Measurements from ENCODE around the gene IL27RA.

The IL27RA gene

DNA sequence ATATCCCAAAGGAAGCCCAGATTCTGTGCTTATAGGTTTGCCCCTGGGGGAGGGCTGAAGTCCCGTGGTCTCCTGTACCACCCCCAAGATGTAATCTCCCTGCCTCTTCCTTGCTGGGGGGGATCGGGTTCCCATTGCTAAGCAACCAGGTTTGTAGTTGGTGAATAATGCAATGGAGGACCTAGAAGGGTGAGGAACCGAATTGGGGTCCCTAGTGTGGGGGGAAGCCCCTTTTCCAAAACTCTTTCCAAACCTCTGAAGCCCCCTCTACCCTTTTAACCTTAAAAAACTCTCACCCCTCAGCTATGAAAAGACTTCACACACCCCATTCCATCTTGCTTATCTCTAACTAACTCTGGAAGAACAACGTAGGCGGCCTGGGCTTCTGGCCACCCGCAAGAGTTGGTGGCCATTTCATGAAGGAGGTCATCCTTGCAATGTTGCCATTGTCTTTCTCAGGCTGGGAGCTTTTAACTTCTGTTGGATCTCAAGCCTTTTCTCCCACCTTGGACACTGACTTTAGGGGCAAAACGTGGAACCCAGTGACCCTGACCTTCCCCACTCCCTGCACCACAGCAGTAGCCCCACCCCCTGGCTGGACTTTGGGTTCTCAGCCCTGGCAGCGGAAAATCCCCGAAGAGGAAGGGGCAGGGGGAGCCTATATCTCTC is 29.7 kb downstream of the IL27RA start:
- DNase-seq: no peak

DNA sequence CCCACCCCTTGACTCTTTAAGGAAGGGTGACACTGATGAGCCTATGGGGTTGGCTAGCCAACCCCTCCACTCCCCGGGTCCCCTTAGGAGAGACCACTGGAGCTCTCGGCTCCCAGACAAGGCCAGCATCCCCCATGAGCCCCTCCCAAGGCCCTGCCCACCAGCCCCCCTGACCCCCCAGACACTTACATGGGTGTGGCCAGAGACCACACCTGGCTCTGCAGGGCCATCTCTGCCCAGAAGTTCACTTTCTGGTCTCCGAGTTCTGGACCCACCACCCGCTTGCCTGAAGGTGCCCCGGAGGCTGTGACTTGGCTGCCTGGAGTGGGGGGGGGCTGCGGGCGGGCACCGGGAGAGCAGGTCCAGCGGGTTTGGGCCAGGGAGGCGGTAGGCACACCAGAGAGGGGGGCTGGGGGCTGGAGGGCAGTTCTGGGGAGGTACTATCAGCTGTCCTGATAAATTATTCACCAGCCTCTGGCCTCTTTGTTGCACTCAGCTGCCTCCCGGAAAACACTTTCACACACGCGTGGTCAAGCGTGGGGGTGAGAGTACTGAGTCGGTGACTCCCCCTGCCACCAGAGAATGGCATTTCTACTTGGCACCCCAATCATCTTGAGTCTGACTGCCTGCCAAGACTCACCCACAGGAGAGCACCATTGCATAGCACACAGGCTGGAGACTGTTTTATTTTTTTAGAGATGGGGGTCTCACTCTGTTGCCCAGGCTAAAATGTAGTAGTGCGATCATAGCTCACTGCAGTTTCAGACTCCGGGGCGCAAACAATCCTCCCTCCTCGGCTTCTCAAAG is 30.4 kb downstream of the IL27RA start, which contains the start of gene PALM3:
Gene PALM3, minus strand, starts transcription at position 326 of the 807 bp plus-strand sequence. Its CDS starts 96 bp downstream, at position 230.
- DNase-seq: no peak

- DNase-seq: no peak
Measured at GRCh38 chr19:14062558-14062855, 30.9 kb downstream of the IL27RA start.

- DNase-seq: no peak
Measured at GRCh38 chr19:14063105-14063504, 31.5 kb downstream of the IL27RA start.

DNA sequence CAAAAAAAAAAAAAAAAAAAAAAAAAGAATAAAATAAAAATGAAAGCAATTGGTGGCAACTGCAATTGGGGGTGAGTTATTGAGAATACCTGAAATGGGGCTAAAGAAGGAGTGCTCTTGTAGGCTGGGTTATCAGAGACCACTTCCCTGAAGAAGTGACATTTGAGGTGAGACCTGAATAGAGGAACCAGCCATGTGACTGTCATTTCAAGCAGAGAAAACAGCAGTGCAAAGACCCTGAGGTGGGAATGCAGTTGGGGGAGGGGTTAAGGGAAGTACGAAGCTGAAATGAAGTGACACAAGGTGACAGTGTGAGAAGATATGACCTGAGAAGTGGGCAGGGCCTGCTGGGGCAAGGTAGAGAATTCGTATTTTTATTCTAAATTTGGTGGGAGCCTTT is 34.6 kb downstream of the IL27RA start:
- DNase-seq: no peak

DNA sequence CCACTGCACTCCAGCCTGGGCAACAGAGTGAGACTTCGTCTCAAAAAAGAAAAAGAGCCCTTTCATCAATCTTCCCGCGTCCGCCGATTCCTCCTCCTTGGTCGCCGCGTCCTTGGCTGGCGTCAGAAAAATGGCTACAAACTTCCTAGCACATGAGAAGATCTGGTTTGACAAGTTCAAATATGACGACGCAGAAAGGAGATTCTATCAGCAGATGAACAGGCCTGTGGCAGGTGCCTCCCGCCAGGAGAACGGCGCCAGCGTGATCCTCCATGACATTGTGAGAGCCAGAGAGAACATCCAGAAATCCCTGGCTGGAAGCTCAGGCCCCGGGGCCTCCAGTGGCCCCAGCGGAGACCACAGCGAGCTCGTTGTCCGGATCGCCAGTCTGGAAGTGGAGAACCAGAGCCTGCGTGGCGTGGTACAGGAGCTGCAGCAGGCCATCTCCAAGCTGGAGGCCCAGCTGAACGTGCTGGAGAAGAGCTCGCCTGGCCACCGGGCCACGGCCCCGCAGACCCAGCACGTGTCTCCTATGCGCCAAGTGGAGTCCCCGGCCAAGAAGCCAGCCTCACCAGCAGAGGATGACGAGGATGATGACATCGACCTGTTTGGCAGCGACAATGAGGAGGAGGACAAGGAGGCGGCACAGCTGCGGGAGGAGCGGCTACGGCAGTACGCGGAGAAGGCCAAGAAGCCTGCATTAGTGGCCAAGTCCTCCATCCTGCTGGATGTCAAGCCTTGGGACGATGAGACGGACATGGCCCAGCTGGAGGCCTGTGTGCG is 38.9 kb downstream of the IL27RA start:
- no peak for DNase-seq

DNA sequence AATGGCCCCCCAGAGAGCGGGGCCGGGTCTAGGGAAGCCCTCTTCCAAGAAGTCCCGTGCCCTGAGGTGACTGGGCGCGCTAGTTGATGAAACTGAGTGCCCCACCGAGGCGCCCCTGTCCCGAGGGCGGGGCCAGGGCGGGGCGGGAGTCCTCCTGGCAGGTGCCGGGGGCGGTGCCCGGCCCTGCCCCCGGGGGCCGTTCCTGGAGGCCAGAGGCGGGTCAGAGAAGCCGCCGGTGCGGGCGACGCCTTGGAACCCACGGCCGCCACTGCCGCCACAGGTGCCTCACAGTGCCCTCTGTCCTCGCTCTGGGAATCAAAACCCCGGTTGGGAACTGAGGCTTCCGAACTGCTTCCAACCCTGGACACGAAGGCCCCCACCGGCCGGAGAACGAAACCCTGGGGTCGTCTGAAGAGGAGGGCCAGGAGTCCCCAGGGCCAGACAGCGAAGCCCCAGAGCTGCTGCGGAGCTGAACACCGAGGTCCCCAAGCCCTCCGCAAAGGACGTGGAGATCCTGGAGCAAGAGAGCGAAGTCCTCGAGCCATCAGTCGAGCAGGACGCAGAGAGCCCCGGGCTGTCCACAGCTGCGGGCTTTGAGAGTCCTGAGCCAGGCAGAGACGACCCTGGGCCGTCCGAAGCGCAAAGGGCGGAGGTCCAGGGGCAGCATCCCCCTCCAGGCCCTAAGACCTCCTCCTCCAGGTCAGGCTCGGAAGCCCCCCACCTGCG is 41.1 kb downstream of the IL27RA start, which contains the start of gene MISP3:
Gene MISP3, plus strand, starts transcription at position 252 of the 726 bp plus-strand sequence. CDS start 524 bp downstream, outside the sequence.
- DNase-seq: no peak

- DNase-seq: no peak
Measured at GRCh38 chr19:14073261-14073924, 41.8 kb downstream of the IL27RA start.

GRCh38 chr19:14073925-14074838 is 42.6 kb downstream of the IL27RA start:
- DNase-seq: no peak

DNA sequence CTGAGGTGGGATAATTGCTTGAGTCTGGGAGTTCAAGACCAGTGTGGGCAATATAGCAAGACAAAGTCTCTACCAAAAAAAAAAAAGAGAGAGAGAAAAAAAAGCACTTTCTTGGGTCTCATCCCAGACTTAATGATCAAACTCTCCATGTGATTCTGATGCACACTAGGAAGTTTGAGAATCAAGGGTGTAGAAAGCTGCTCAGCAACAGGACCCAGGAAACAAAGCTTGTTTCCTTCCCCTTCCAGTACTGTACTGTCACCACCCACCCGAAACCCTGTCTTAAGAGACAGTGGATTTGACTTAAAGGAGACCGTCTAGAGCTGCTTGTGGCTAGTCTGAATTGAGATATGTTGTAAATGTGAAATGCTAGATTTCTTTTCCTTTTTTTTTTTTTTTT is 46.8 kb downstream of the IL27RA start:
- DNase-seq: no peak

DNA sequence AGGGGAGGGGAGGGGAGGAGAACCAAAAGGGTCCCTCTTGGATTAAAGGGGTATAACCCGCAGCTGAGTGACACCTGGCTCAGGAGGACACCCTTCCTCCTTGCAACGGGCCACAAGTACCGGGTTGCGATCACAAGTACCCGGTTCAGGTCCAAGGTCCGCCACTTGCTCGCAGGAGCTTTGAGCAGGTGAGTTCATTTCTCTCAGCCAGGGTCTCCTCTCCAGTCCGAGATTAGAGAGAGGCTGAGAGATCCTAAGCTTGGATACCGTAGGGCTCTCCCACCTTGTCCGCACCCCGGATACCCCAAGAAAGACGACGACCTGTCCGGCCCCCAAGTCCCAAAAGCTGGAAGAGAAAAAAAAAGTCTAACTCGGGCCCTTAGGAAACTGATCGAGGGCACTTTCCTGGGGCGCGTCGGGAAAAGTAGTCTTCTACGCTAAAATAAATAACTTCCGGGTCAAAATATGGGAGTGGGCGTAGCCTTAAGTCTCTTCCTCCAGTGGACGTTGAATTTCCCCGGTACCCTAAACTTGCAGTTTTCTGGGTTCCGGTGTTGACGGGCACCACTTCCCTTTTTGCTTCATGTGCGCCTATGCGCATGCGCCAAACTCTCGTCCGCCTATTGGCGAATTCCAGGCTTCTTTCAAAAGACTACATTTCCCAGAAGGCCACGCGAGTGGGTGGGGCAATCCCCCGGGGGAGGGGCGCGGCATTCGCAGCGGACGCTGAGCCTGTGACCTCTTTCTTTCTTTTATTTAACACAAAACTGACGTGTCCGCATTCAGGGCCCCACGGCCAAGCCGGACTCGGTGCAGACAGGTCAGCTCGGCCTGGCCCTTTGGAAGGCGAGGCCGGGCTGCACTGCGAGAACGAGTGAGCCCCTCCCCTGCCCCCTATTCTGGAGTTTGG is 49.6 kb downstream of the IL27RA start:
- peak; percentile 95 to 97 for DNase-seq

DNA sequence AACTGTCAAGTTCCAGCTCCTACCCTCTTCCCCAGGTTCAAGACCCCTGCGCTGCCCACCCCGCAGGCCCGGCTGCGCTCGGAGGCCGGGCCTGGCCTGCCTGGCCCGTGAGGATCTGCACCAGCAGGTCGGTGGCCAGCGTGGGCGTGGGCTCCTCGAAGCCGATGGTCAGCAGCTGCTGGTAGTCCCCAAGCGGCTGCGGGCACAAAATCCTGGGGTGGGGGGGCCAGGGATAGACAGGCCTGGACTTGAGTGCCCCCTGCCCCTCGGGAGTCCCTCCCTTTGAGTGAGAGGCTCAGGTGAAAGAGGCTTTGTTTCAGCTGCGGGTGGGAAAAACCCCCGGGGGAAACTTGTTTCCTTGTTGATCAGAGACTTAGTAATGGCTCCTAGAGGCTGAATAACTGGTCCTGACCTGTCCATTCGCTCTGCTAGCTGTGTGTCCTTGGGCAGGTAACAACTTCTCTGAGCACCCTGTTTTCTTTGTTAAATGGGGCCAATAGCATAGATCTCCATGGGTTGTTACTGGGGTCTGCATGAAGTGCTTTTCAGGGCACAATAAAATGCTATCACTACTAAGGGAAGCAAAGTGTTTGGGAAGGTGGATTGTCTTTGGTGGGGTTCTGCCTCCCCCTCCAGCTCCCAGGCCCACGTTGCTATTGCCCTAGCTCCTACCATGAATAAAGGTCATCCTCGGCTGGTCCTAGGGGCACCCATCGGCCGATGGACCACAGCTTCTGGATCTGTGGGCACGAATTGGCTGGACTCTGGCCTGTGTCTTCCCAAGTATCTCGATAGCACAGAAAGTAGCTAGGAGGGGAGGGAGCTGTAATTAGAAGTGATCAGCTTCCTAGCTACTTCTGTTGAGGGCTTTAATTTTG is 50.5 kb downstream of the IL27RA start:
- no peak for DNase-seq

- DNase-seq: no peak
Measured at GRCh38 chr19:14082675-14082960, 51.1 kb downstream of the IL27RA start.

DNA sequence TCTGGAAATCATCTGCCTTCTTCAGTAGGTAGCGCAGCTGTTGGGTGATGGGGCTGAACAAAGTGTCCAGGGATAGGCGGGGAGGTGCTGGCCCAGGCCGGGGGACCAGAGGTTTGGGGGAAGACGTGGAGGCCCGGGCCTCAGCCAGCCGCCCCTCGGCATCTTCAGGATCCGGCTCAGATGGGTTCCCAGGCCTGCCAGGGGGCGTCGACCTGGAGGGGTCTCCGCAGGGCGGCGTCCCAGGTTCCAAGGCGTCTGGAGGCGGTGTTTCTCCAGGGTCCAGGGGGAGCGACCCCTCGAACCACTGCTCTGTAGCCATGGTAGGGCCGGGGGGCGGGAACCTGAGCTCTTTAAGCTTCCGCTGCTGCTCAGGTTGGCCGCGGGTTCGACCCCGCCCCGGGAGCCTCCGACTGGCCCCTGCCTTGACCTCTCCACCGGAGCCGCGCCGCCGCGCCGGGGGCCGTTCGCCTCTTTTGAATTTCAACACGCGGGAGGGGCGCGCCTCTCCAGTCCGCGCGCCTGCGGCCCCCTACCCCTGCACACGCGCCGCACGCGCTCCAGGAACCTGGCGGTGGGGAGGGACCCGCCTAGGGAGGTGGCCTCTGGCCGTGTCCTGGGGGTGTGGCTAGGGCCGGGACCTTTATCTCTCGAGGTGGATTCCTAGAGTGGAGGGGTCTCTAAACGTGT is 53.9 kb downstream of the IL27RA start, which contains the start of gene C19orf67:
Gene C19orf67, minus strand, starts transcription at position 475 of the 687 bp plus-strand sequence. Its CDS starts 156 bp downstream, at position 319.
- DNase-seq: no peak

- DNase-seq: no peak
Measured at GRCh38 chr19:14086098-14086497, 54.5 kb downstream of the IL27RA start.

DNA sequence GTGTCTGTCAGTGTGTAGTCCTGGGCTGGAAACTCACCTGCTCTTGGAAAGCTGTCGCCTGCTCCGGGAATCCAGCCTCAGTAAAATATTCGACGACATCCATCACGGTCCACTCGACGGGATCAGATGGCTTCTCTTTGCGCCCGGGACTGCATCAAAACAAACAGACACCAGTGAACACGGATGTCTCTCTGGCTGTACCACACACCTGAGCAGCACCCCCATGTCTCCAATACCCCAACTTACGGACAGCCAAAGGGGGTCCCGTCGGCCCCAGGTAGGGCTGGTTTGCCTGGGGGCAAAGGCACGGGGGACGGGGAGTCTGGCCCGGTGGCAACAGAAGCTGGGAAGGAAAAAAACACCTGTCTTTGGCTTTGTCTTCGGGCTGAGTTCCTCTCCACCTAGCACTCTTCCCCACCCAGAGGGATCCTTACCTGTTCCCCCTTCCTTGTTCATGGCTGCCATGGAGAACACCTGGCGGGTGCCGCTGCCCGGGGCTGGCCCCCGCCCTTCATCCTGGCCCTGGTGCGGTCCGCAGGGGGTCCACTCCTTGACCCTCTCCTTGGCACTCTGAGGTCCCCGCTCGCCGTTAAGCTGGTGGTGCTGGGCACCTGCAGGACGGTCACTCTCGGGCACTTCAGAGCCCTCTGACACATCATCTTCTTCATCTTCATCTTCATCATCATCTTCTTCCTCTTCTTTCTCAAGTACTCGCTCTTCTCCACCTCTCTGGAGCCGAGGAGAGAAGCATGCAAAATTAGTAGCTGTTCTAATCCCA is 57.3 kb downstream of the IL27RA start:
- DNase-seq: no peak

- DNase-seq: no peak
Measured at GRCh38 chr19:14089412-14089661, 57.8 kb downstream of the IL27RA start.

All from cerebellar nuclear complex (tissue), 1 donor.